Measurements from ENCODE around the gene PSTK.

Gene PSTK

DNA sequence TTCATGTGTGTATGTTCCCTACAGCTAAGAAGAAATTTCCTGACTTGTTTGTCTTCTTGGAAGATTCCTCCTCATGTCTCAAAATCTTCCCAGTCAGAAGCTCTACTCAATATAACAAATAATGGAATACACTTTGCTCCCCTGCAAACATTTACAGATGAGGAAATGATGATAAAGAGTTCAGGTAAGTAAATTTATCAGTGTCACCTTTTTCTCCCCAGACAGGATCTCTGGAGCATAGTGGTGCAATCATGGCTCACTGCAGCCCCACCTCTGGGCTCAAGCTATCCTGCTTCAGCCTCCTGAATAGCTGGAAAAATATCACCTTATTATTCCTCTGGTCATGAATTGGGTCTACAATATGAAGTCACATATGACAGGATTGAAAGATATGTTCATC lies 54.1 kb downstream of the PSTK start:
- Histone ChIP-seq H3K27ac (ENCODE audit: low read length) (no peak overlapping the region), H3K4me3 (ENCODE audit: low read length) (no peak overlapping the region), H3K79me2 (ENCODE audit: low read length) (no peaks in the 10 kb centered on the region), H3K36me3 (replicated peaks; ENCODE audit: low read depth, low read length) (no peaks in the 10 kb centered on the region), H3K4me2 (ENCODE audit: low read length) (no peak overlapping the region), H3K9ac (ENCODE audit: low read length) (no peak overlapping the region), H3K27me3 (ENCODE audit: low read depth, low read length) (no peaks in the 10 kb centered on the region), H2AFZ (ENCODE audit: low read depth, low read length) (no peak overlapping the region), H3K4me1 (ENCODE audit: low read length) (no peaks in the 10 kb centered on the region), H4K20me1 (ENCODE audit: insufficient read depth, low read length) (no peaks in the 10 kb centered on the region), H3K9me3 (ENCODE audit: insufficient read depth, low read length) (no peaks in the 10 kb centered on the region)
- no peak for TF ChIP-seq EZH2phosphoT487 (IDR thresholded peaks at IDR 0.05; ENCODE audit: low read depth)

GRCh38 chr10:123035467-123036086 lies 55.4 kb downstream of the PSTK start:
- Histone ChIP-seq H3K27ac (ENCODE audit: low read length) (no peak overlapping the region), H3K9me3 (ENCODE audit: insufficient read depth, low read length) (no peaks in the 10 kb centered on the region)
- no peak for TF ChIP-seq CTCF (IDR thresholded peaks at IDR 0.05; ENCODE audit: low read depth, low read length)
- no peak for TF ChIP-seq EZH2phosphoT487 (IDR thresholded peaks at IDR 0.05; ENCODE audit: low read depth)

DNA sequence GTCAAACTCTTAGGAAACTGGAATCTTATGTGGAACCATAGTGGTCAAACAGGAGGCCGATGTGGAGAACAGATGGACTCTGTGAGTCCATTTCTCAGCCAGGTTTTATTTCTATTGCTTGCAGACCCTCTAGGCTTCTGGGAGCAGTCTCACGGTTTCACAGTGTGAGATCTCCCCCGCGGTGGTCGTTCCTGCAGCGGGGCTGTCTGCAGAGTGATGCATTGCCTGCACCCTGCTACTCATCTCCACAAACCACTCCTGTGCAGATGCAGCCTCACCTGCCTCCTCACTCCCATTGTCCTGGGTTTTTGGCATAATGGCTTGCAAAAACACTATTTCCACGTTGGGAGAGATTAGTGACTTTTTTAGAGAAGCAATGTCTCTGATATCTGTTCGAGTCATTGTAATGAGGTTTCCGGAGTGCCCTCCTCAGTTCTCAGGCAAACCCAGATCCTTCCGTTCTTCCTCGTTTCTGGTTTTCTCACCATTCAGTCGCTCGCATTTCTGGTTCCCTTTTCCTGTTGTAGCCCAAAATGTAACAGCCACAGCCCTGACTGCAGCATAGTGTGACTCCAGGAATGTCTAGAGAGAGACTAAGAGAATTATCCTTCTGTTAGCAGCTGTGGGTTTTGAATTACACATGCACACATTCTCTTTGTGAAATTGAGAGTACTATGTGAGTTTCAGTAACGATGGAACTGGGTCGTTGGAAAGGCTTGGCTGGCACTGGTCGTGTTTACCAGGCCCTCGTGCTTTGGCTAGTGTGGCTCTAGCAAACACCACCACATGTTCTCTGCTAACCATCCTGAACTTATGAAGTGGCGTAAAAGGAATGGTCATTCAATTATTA lies 58.8 kb downstream of the PSTK start:
- 0 out of 2 replicates have a peak, but pooled peaks cover 2% of the 10 kb centered on the region for H3K4me1 ChIP-seq (ENCODE audit: low read length)
- no peak overlapping the region for H2AFZ ChIP-seq (ENCODE audit: low read depth, low read length)
- H3K9me3 ChIP-seq (ENCODE audit: insufficient read depth, low read length): no peaks in the 10 kb centered on the region
- no peak for TF ChIP-seq CTCF (IDR thresholded peaks at IDR 0.05; ENCODE audit: low read depth, low read length)
- no peak for TF ChIP-seq EZH2phosphoT487 (IDR thresholded peaks at IDR 0.05; ENCODE audit: low read depth)
- H4K20me1 ChIP-seq (ENCODE audit: insufficient read depth, low read length): no peaks in the 10 kb centered on the region
- H3K27ac ChIP-seq (ENCODE audit: low read length): no peak overlapping the region
- no peaks in the 10 kb centered on the region for H3K27me3 ChIP-seq (ENCODE audit: low read depth, low read length)
- no peak overlapping the region for H3K4me3 ChIP-seq (ENCODE audit: low read length)
- no peak overlapping the region for H3K9ac ChIP-seq (ENCODE audit: low read length)
- H3K4me2 ChIP-seq (ENCODE audit: low read length): no peak overlapping the region
- H3K79me2 ChIP-seq (ENCODE audit: low read length): no peaks in the 10 kb centered on the region
- no peaks in the 10 kb centered on the region for H3K36me3 ChIP-seq (replicated peaks; ENCODE audit: low read depth, low read length)

More at GRCh38 chr10:123035467-123036086, 55.4 kb downstream of the PSTK start:
- Histone ChIP-seq H3K4me2 (ENCODE audit: low read length) (no peak overlapping the region), H3K27me3 (ENCODE audit: low read depth, low read length) (no peaks in the 10 kb centered on the region), H3K79me2 (ENCODE audit: low read length) (no peaks in the 10 kb centered on the region), H3K4me1 (ENCODE audit: low read length) (no peaks in the 10 kb centered on the region), H4K20me1 (ENCODE audit: insufficient read depth, low read length) (no peaks in the 10 kb centered on the region), H3K9ac (ENCODE audit: low read length) (no peak overlapping the region), H3K4me3 (ENCODE audit: low read length) (no peak overlapping the region), H3K36me3 (replicated peaks; ENCODE audit: low read depth, low read length) (no peaks in the 10 kb centered on the region), H2AFZ (ENCODE audit: low read depth, low read length) (no peak overlapping the region)

DNA sequence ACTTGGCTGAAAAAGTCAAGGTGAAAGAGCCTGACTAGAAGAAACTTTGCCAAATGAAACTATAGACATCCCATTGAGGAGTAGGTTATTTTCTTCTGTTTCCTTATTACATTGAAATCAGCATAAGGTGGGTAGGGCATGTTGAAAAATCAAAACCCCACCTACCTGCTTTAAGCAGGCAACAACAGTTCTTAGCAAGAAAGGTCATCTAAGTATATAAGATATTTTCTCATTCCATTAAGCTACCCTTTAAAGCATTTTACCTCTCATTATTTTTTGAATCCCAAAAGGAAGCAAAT lies 59.4 kb downstream of the PSTK start:
- H3K4me2 ChIP-seq (ENCODE audit: low read length): no peak overlapping the region
- H3K9me3 ChIP-seq (ENCODE audit: insufficient read depth, low read length): no peaks in the 10 kb centered on the region
- H3K27me3 ChIP-seq (ENCODE audit: low read depth, low read length): no peaks in the 10 kb centered on the region
- no peaks in the 10 kb centered on the region for H3K36me3 ChIP-seq (replicated peaks; ENCODE audit: low read depth, low read length)
- H4K20me1 ChIP-seq (ENCODE audit: insufficient read depth, low read length): no peaks in the 10 kb centered on the region
- no peak overlapping the region for H3K9ac ChIP-seq (ENCODE audit: low read length)
- no peak overlapping the region for H2AFZ ChIP-seq (ENCODE audit: low read depth, low read length)
- H3K4me1 ChIP-seq (ENCODE audit: low read length): 0 out of 2 replicates have a peak, but pooled peaks cover 6% of the 10 kb centered on the region
- TF ChIP-seq CTCF (IDR thresholded peaks at IDR 0.05; ENCODE audit: low read depth, low read length): no peak
- no peak for TF ChIP-seq EZH2phosphoT487 (IDR thresholded peaks at IDR 0.05; ENCODE audit: low read depth)
- H3K4me3 ChIP-seq (ENCODE audit: low read length): no peak overlapping the region
- no peak overlapping the region for H3K27ac ChIP-seq (ENCODE audit: low read length)
- no peaks in the 10 kb centered on the region for H3K79me2 ChIP-seq (ENCODE audit: low read length)

All from OCI-LY3 (cell line).